Parathyroid adenoma (tissue), 2 donors: ENCODE data around the gene ST8SIA4.

Experiments
- H2AFZ ChIP-seq: fragments of 300-600 bp; sonication (generic); one replicate; pipeline ENCODE4 v1.7.0; 2017; ENCODE audit warnings: antibody characterized with exemption, mild to moderate bottlenecking
- H3K27ac ChIP-seq: fragments of 300-600 bp; sonication (generic); one replicate; pipeline ENCODE4 v1.7.0; 2017
- H3K27me3 ChIP-seq: fragments of 300-600 bp; sonication (generic); one replicate; pipeline ENCODE4 v1.7.0; 2017; ENCODE audit warnings: low read length; ENCODE audit not compliant: control insufficient read depth, insufficient read depth
- H3K36me3 ChIP-seq: fragments of 300-600 bp; sonication (generic); one replicate; pipeline ENCODE4 v1.7.0; 2017; ENCODE audit warnings: low read length; ENCODE audit not compliant: control insufficient read depth, insufficient read depth
- H3K4me1 ChIP-seq: fragments of 300-600 bp; sonication (generic); one replicate; pipeline ENCODE4 v1.7.0; 2017; ENCODE audit warnings: control low read depth
- H3K4me2 ChIP-seq: fragments of 300-600 bp; sonication (generic); one replicate; pipeline ENCODE4 v1.7.0; 2017; ENCODE audit warnings: low read length
- H3K4me3 ChIP-seq: fragments of 300-600 bp; sonication (generic); one replicate; pipeline ENCODE4 v1.7.0; 2017; ENCODE audit warnings: low read depth, low read length
- H3K79me2 ChIP-seq: fragments of 300-600 bp; sonication (generic); one replicate; pipeline ENCODE4 v1.7.0; 2017; ENCODE audit warnings: control low read depth
- H3K9ac ChIP-seq: fragments of 300-600 bp; sonication (generic); one replicate; pipeline ENCODE4 v1.7.0; 2017; ENCODE audit warnings: mild to moderate bottlenecking
- H3K9me3 ChIP-seq: fragments of 300-600 bp; sonication (generic); one replicate; pipeline ENCODE4 v1.7.0; 2017; ENCODE audit warnings: low read length; ENCODE audit not compliant: control insufficient read depth
- TF ChIP-seq, protein P1 (sequence below): fragments of 300-600 bp; sonication (generic); IDR thresholded peaks from one replicate; pipeline ENCODE4 v1.7.0; 2017; ENCODE audit warnings: antibody characterized with exemption, mild to moderate bottlenecking
- donor health status: primary hyperparathyroidism.

ST8SIA4 gene

DNA sequence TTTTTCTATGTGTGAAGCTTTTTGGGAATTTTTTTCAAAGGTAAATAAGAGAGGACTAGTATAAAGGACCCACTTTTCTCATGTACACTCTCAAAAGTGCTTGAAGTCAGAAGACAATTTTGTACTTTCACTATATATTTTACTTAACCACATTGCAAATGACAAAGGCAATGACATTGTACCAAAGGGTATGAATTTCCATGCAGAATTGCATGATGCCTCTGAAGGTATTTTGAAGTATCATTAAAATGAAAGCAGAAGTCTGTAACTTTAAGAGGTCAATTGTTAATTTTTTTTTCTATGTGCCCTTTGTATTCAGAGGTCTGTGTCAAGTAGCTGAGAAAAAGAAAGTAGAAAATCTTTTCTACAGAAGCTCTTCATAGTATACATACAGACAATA, 84.7 kb downstream of the ST8SIA4 start:
- no peaks in the 10 kb centered on the region for H3K4me1 ChIP-seq
- no peak overlapping the region for H3K4me2 ChIP-seq
- H3K27me3 ChIP-seq = no peaks in the 10 kb centered on the region
- no peaks in the 10 kb centered on the region for H3K9me3 ChIP-seq
- H3K27ac ChIP-seq = no peak overlapping the region
- H3K79me2 ChIP-seq = no peaks in the 10 kb centered on the region
- no peak overlapping the region for H2AFZ ChIP-seq
- no peak overlapping the region for H3K4me3 ChIP-seq
- no peaks in the 10 kb centered on the region for H3K36me3 ChIP-seq
- H3K9ac ChIP-seq = no peak overlapping the region
- TF ChIP-seq, protein P1, sequence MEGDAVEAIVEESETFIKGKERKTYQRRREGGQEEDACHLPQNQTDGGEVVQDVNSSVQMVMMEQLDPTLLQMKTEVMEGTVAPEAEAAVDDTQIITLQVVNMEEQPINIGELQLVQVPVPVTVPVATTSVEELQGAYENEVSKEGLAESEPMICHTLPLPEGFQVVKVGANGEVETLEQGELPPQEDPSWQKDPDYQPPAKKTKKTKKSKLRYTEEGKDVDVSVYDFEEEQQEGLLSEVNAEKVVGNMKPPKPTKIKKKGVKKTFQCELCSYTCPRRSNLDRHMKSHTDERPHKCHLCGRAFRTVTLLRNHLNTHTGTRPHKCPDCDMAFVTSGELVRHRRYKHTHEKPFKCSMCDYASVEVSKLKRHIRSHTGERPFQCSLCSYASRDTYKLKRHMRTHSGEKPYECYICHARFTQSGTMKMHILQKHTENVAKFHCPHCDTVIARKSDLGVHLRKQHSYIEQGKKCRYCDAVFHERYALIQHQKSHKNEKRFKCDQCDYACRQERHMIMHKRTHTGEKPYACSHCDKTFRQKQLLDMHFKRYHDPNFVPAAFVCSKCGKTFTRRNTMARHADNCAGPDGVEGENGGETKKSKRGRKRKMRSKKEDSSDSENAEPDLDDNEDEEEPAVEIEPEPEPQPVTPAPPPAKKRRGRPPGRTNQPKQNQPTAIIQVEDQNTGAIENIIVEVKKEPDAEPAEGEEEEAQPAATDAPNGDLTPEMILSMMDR = no peak

DNA sequence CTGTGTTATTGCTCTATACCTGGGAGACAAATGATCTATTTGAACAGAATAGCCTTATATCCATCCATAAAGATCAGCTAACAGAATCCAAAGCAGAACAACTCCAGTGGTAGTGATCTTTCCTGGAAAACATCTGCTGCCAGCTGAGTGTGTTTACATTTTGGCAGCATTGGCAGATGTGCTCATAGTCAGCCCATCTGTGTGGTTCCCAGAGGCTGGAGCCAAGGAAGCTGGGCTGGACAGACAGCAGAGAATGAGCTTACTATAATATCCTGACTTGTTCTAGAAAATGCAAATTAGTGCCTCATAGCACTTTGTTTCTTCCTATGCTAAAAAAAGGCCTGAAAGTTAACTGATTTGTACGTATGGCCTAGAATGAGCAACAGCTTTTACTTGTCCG, 99.7 kb downstream of the ST8SIA4 start:
- no peak overlapping the region for H3K27ac ChIP-seq
- H3K4me2 ChIP-seq = no peak overlapping the region
- no peaks in the 10 kb centered on the region for H3K36me3 ChIP-seq
- no peak overlapping the region for H2AFZ ChIP-seq
- no peaks in the 10 kb centered on the region for H3K9me3 ChIP-seq
- H3K27me3 ChIP-seq = no peaks in the 10 kb centered on the region
- no peak overlapping the region for H3K9ac ChIP-seq
- H3K4me1 ChIP-seq = no peaks in the 10 kb centered on the region
- TF ChIP-seq, protein P1 = no peak
- H3K4me3 ChIP-seq = no peak overlapping the region
- H3K79me2 ChIP-seq = no peaks in the 10 kb centered on the region

DNA sequence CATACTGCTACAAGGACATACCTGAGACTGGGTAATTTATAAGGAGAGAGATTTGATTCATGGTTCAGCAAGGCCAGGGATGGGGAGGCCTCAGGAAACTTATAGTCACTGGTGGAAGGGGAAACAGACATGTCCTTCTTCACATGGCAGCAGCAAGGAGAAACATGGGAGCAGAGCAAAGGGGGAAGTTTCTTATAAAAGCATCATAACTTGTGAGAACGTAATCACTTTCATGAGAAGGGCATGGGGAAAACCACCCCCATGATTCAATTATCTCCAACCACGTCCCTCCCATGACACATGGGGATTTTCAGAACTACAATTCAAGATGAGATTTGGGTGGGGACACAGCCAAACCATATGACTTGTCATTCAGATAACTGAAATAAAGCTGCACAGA, 100.9 kb downstream of the ST8SIA4 start:
- no peaks in the 10 kb centered on the region for H3K4me1 ChIP-seq
- H3K9me3 ChIP-seq = no peaks in the 10 kb centered on the region

DNA sequence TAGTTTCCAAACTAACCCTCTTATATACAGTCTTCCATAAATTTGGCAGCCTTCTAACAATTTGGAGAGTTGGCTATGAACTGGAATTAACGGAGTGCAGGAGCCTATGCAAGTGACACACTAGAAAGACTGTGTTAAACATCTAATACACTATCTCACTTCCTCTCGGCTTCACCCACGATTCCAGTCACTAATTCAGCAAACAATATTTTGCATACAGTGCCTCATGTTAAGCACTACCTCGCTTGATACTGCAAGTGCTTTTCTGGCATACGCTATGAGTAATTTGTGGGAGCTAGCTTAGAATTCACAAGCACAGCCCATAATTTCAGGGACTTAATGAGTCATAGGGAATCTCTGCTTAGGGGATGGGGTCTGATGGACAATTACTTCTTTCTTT, 102.5 kb downstream of the ST8SIA4 start:
- Histone ChIP-seq H3K4me3 (no peak overlapping the region), H3K79me2 (no peaks in the 10 kb centered on the region), H3K27ac (no peak overlapping the region), H3K36me3 (no peaks in the 10 kb centered on the region), H2AFZ (no peak overlapping the region), H3K4me2 (no peak overlapping the region), H3K9me3 (no peaks in the 10 kb centered on the region), H3K4me1 (no peaks in the 10 kb centered on the region), H3K27me3 (no peaks in the 10 kb centered on the region), H3K9ac (no peak overlapping the region)
- TF ChIP-seq, protein P1 = no peak

More for the DNA sequence above, 100.9 kb downstream of the ST8SIA4 start:
- H3K27me3 ChIP-seq = no peaks in the 10 kb centered on the region
- TF ChIP-seq, protein P1 = no peak
- no peak overlapping the region for H3K9ac ChIP-seq
- no peak overlapping the region for H3K4me3 ChIP-seq
- no peak overlapping the region for H3K4me2 ChIP-seq
- H3K36me3 ChIP-seq = no peaks in the 10 kb centered on the region
- H3K79me2 ChIP-seq = no peaks in the 10 kb centered on the region
- H2AFZ ChIP-seq = no peak overlapping the region
- H3K27ac ChIP-seq = no peak overlapping the region

DNA sequence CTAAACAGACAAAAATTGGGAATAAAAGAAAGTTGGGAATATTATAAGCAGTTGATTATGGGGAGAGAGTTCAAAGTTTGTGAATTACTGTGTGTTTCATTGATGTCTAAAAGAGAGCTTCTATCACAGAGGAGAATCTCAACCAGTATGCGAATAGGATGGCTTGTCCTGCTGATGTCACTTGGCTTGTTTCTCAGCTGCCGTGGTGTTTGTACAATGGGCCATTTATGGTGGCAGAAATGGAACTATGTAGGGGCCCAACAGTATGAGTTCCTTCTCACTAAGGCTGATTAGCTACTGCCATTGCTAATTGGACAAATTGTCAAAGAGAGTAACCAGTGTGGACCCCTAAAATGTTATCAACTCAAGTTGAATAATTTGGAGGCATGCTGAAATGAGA, 103.9 kb downstream of the ST8SIA4 start:
- H3K4me3 ChIP-seq = no peak overlapping the region
- TF ChIP-seq, protein P1 = no peak
- no peak overlapping the region for H2AFZ ChIP-seq
- H3K4me2 ChIP-seq = no peak overlapping the region
- no peaks in the 10 kb centered on the region for H3K27me3 ChIP-seq
- H3K79me2 ChIP-seq = no peaks in the 10 kb centered on the region
- no peaks in the 10 kb centered on the region for H3K36me3 ChIP-seq
- no peak overlapping the region for H3K27ac ChIP-seq
- H3K9me3 ChIP-seq = no peaks in the 10 kb centered on the region
- no peak overlapping the region for H3K9ac ChIP-seq
- H3K4me1 ChIP-seq = no peaks in the 10 kb centered on the region
